ENCODE results near the gene TSPAN31.
A peak's percentile ranks its signal among the peaks of the same experiment; 100 is the strongest.
"Not testable (repeated sequence)": the region's sequence is repeated elsewhere in the genome, so short reads cannot be mapped to it uniquely, and the experiment has no call there.

TSPAN31 gene, protein sequence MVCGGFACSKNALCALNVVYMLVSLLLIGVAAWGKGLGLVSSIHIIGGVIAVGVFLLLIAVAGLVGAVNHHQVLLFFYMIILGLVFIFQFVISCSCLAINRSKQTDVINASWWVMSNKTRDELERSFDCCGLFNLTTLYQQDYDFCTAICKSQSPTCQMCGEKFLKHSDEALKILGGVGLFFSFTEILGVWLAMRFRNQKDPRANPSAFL

DNA sequence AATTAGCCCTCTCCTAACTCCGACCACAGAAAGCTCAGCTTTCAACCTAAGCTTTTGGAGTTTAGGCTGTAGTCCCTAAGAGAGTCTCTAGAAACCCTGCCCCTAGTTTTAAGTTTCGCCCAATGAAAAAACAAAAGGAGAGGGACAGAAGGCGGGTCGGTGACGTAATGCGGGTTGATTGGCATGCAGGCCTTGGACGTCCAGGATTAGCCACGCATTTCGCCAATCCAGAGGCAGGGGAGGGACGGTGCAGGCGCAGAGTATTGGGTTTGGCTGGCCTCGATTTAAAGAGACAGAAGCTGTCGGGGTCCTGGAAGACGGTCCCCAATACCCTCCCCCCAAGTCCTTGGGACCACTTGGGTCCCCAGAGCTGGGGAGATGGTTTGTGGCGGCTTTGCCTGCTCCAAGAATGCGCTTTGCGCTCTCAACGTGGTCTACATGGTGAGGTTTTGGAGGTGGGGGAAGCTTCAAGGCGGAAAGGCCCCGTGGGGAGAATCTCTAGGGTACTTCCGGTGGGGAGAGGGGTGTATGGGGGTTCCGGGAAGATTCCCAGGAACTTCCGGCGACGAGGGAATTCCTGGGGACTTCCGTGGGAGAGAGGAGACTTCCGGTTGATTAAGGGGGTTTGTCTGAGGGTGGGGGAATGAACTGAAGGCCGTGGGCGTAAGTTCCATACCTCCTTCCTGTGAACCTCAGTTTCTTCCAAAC is at the start of gene TSPAN31:
Gene TSPAN31 (plus strand): TSS at position 263 of the 708 bp plus-strand sequence. CDS start 116 bp downstream, at position 379.
- Mint-ChIP-seq H3K27me3 (no peaks in the 10 kb centered on the region), H3K4me3 (peak within 1 kb of the TSS; percentile 90), H3K27ac (peak within 1 kb of the TSS; percentile 92), H3K9me3 (no peaks in the 10 kb centered on the region), H3K36me3 (ENCODE audit: low read depth) (peaks cover 37% of the 10 kb centered on the region), H3K4me1 (ENCODE audit: low read depth) (peaks cover 62% of the 10 kb centered on the region)

DNA sequence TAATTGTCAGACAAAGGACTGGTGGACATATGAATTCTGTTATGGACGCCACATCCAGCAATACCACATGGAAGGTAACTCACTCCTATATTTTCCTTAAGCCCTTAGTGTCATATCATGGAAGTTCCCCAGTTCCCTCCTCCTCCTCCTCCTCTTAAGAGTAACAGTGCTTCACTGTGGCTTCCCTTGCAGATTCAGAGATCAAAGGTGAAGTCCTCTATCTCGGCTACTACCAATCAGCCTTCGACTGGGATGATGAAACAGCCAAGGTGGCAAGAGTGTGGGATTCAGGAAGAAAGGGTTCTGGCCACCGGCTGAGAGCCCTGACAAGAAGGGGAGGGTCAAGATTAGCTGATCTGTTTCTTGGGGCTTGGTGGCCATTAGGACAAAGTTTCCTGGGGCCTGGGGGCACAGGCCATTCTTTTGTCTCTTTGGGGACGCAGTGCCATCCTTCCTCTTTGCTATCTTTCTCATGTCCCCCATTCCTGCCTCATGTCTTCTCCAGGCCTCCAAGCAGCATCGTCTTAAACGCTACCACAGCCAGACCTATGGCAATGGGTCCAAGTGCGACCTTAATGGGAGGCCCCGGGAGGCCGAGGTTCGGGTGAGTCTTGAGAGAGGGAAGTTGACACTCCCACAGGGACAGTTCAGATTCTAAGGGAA is 48.9 kb upstream of the TSPAN31 start:
- Mint-ChIP-seq H3K27ac (no peak overlapping the region), H3K36me3 (ENCODE audit: low read depth) (peaks cover 46% of the 10 kb centered on the region), H3K4me3 (no peak overlapping the region), H3K9me3 (no peaks in the 10 kb centered on the region), H3K27me3 (no peaks in the 10 kb centered on the region), H3K4me1 (ENCODE audit: low read depth) (peaks cover 6% of the 10 kb centered on the region)

- H3K27ac Mint-ChIP-seq: no peak overlapping the region
- H3K4me3 Mint-ChIP-seq: no peak overlapping the region
- H3K9me3 Mint-ChIP-seq: no peaks in the 10 kb centered on the region
- H3K27me3 Mint-ChIP-seq: no peaks in the 10 kb centered on the region
- peaks cover 47% of the 10 kb centered on the region for H3K36me3 Mint-ChIP-seq (ENCODE audit: low read depth)
- H3K4me1 Mint-ChIP-seq (ENCODE audit: low read depth): peaks cover 6% of the 10 kb centered on the region
These were observed 47.8 kb upstream of the TSPAN31 start for GRCh38 chr12:57697076-57697475.

- Mint-ChIP-seq H3K9me3 (no peaks in the 10 kb centered on the region), H3K4me1 (ENCODE audit: low read depth) (peaks cover 6% of the 10 kb centered on the region), H3K27ac (no peak overlapping the region)
These were observed 46.4 kb upstream of the TSPAN31 start for GRCh38 chr12:57698414-57698813.

DNA sequence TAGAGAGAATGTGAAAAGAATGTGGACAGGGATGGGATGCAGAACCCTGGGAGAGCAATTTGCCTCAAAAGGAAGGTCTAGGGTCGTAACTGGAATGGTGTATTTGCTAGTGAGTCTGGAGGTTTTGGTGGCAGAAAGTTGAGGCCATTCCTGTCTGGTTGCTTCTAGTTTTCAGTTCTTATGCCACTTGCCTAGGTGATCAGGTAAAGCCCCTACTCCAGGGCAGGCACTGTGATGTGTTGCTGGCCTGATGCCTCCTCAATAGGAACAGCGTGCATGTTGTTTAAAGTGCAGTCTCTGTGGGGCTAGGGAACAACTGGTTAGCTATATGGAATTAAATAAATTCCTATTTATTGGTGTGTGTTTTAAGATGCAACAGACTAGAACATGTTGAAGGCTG is 44.5 kb upstream of the TSPAN31 start:
- Mint-ChIP-seq H3K27me3 (no peaks in the 10 kb centered on the region), H3K27ac (no peak overlapping the region), H3K4me3 (no peak overlapping the region), H3K36me3 (ENCODE audit: low read depth) (peaks cover 73% of the 10 kb centered on the region), H3K9me3 (no peaks in the 10 kb centered on the region), H3K4me1 (ENCODE audit: low read depth) (peaks cover 6% of the 10 kb centered on the region)

More at GRCh38 chr12:57698414-57698813, 46.4 kb upstream of the TSPAN31 start:
- Mint-ChIP-seq H3K27me3 (no peaks in the 10 kb centered on the region), H3K4me3 (no peak overlapping the region), H3K36me3 (ENCODE audit: low read depth) (peaks cover 61% of the 10 kb centered on the region)

- no peaks in the 10 kb centered on the region for H3K4me1 Mint-ChIP-seq (ENCODE audit: low read depth)
- H3K36me3 Mint-ChIP-seq (ENCODE audit: low read depth): peaks cover 59% of the 10 kb centered on the region
- no peaks in the 10 kb centered on the region for H3K27me3 Mint-ChIP-seq
- no peaks in the 10 kb centered on the region for H3K9me3 Mint-ChIP-seq
- H3K27ac Mint-ChIP-seq: no peak overlapping the region
- no peak overlapping the region for H3K4me3 Mint-ChIP-seq
These were observed 37.6 kb upstream of the TSPAN31 start for GRCh38 chr12:57707250-57707649.

- H3K27me3 Mint-ChIP-seq: no peaks in the 10 kb centered on the region
- H3K27ac Mint-ChIP-seq: no peak overlapping the region
- H3K4me1 Mint-ChIP-seq (ENCODE audit: low read depth): no peaks in the 10 kb centered on the region
- peaks cover 57% of the 10 kb centered on the region for H3K36me3 Mint-ChIP-seq (ENCODE audit: low read depth)
- no peak overlapping the region for H3K4me3 Mint-ChIP-seq
- no peaks in the 10 kb centered on the region for H3K9me3 Mint-ChIP-seq
These were observed 36.5 kb upstream of the TSPAN31 start for GRCh38 chr12:57708296-57708695.

GRCh38 chr12:57712701-57713100 is 32.1 kb upstream of the TSPAN31 start:
- H3K9me3 Mint-ChIP-seq: no peaks in the 10 kb centered on the region
- peaks cover 35% of the 10 kb centered on the region for H3K36me3 Mint-ChIP-seq (ENCODE audit: low read depth)
- peaks cover 3% of the 10 kb centered on the region for H3K4me1 Mint-ChIP-seq (ENCODE audit: low read depth)
- no peaks in the 10 kb centered on the region for H3K27me3 Mint-ChIP-seq
- no peak overlapping the region for H3K4me3 Mint-ChIP-seq
- H3K27ac Mint-ChIP-seq: no peak overlapping the region

- Mint-ChIP-seq H3K4me1 (ENCODE audit: low read depth) (peaks cover 3% of the 10 kb centered on the region), H3K9me3 (no peaks in the 10 kb centered on the region), H3K36me3 (ENCODE audit: low read depth) (peaks cover 38% of the 10 kb centered on the region), H3K27me3 (no peaks in the 10 kb centered on the region), H3K27ac (no peak overlapping the region), H3K4me3 (no peak overlapping the region)
These were observed 31.6 kb upstream of the TSPAN31 start for GRCh38 chr12:57713209-57713608.

GRCh38 chr12:57715036-57715748 is 29.6 kb upstream of the TSPAN31 start:
- H3K27ac Mint-ChIP-seq: not testable (repeated sequence)
- peaks cover 47% of the 10 kb centered on the region for H3K36me3 Mint-ChIP-seq (ENCODE audit: low read depth)

GRCh38 chr12:57715786-57716185 is 29.1 kb upstream of the TSPAN31 start:
- H3K27me3 Mint-ChIP-seq: no peaks in the 10 kb centered on the region
- no peak overlapping the region for H3K4me3 Mint-ChIP-seq
- H3K36me3 Mint-ChIP-seq (ENCODE audit: low read depth): peaks cover 45% of the 10 kb centered on the region
- no peaks in the 10 kb centered on the region for H3K9me3 Mint-ChIP-seq
- no peak overlapping the region for H3K27ac Mint-ChIP-seq
- H3K4me1 Mint-ChIP-seq (ENCODE audit: low read depth): peaks cover 3% of the 10 kb centered on the region

More at GRCh38 chr12:57715036-57715748, 29.6 kb upstream of the TSPAN31 start:
- not testable (repeated sequence) for H3K4me3 Mint-ChIP-seq; H3K9me3 Mint-ChIP-seq; H3K4me1 Mint-ChIP-seq (ENCODE audit: low read depth); H3K27me3 Mint-ChIP-seq

- H3K27ac Mint-ChIP-seq: no peak overlapping the region
- H3K4me1 Mint-ChIP-seq (ENCODE audit: low read depth): peaks cover 3% of the 10 kb centered on the region
- no peaks in the 10 kb centered on the region for H3K9me3 Mint-ChIP-seq
- no peak overlapping the region for H3K4me3 Mint-ChIP-seq
- H3K27me3 Mint-ChIP-seq: no peaks in the 10 kb centered on the region
- H3K36me3 Mint-ChIP-seq (ENCODE audit: low read depth): peaks cover 40% of the 10 kb centered on the region
These were observed 28.5 kb upstream of the TSPAN31 start for GRCh38 chr12:57716305-57716704.

DNA sequence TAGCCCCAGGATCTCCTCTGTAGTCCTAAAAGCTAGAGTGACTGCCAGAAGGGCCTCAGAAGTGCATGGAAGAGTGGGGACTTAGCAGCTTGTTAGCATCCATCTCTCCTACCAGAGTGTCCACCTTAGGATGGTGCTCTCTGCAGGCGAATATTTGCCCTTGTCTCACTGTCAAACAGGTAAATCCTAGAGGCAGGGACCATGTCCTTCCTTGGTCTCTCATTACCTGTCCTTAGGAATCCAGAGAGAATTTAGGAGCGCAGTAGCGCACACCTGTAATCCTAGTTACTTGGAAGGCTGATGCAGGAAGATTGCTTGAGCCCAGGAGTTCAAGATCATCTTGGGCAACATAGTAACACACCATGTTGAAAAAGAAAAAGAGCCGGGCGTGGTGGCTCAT is 27.7 kb upstream of the TSPAN31 start:
- no peak overlapping the region for H3K27ac Mint-ChIP-seq
- peaks cover 39% of the 10 kb centered on the region for H3K36me3 Mint-ChIP-seq (ENCODE audit: low read depth)
- no peak overlapping the region for H3K4me3 Mint-ChIP-seq
- no peaks in the 10 kb centered on the region for H3K27me3 Mint-ChIP-seq
- H3K4me1 Mint-ChIP-seq (ENCODE audit: low read depth): peaks cover 3% of the 10 kb centered on the region
- H3K9me3 Mint-ChIP-seq: no peaks in the 10 kb centered on the region

- Mint-ChIP-seq H3K27ac (no peak overlapping the region), H3K4me3 (no peak overlapping the region), H3K4me1 (ENCODE audit: low read depth) (peaks cover 3% of the 10 kb centered on the region), H3K27me3 (no peaks in the 10 kb centered on the region), H3K36me3 (ENCODE audit: low read depth) (peaks cover 30% of the 10 kb centered on the region), H3K9me3 (no peaks in the 10 kb centered on the region)
These were observed 26.8 kb upstream of the TSPAN31 start for GRCh38 chr12:57717846-57718640.
